Measurements from ENCODE around the gene PAPPA.

The PAPPA gene

GRCh38 chr9:116316246-116316645 is 162.7 kb downstream of the PAPPA start:
- DNase-seq (ENCODE audit: low read depth): no peak

GRCh38 chr9:116317503-116317902 is 163.9 kb downstream of the PAPPA start:
- no peak for DNase-seq (ENCODE audit: low read depth)

- no peak for DNase-seq (ENCODE audit: low read depth)
Observed at GRCh38 chr9:116318468-116319374, 165.1 kb downstream of the PAPPA start.

- DNase-seq (ENCODE audit: low read depth): no peak
Observed at GRCh38 chr9:116319480-116319879, 165.9 kb downstream of the PAPPA start.

GRCh38 chr9:116320290-116320689 is 166.7 kb downstream of the PAPPA start:
- DNase-seq (ENCODE audit: low read depth): no peak

- no peak for DNase-seq (ENCODE audit: low read depth)
Observed at GRCh38 chr9:116322521-116322920, 168.9 kb downstream of the PAPPA start.

GRCh38 chr9:116323012-116323411 is 169.4 kb downstream of the PAPPA start:
- no peak for DNase-seq (ENCODE audit: low read depth)

- no peak for DNase-seq (ENCODE audit: low read depth)
Observed at GRCh38 chr9:116323571-116323970, 170.0 kb downstream of the PAPPA start.

GRCh38 chr9:116325924-116326323 is 172.3 kb downstream of the PAPPA start:
- no peak for DNase-seq (ENCODE audit: low read depth)

GRCh38 chr9:116327701-116328405 is 174.3 kb downstream of the PAPPA start:
- no peak for DNase-seq (ENCODE audit: low read depth)

- no peak for DNase-seq (ENCODE audit: low read depth)
Observed at GRCh38 chr9:116329470-116329869, 175.9 kb downstream of the PAPPA start.

GRCh38 chr9:116331241-116331640 is 177.7 kb downstream of the PAPPA start:
- DNase-seq (ENCODE audit: low read depth): no peak

- no peak for DNase-seq (ENCODE audit: low read depth)
Observed at GRCh38 chr9:116332090-116332489, 178.5 kb downstream of the PAPPA start.

- DNase-seq (ENCODE audit: low read depth): no peak
Observed at GRCh38 chr9:116333254-116333653, 179.7 kb downstream of the PAPPA start.

GRCh38 chr9:116334546-116335150 is 181.1 kb downstream of the PAPPA start:
- DNase-seq (ENCODE audit: low read depth): no peak

GRCh38 chr9:116335392-116335791 is 181.8 kb downstream of the PAPPA start:
- DNase-seq (ENCODE audit: low read depth): no peak

- DNase-seq (ENCODE audit: low read depth): no peak
Observed at GRCh38 chr9:116336133-116336862, 182.7 kb downstream of the PAPPA start.

- no peak for DNase-seq (ENCODE audit: low read depth)
Observed at GRCh38 chr9:116337015-116337414, 183.4 kb downstream of the PAPPA start.

GRCh38 chr9:116340270-116340669 is 186.7 kb downstream of the PAPPA start:
- no peak for DNase-seq (ENCODE audit: low read depth)

GRCh38 chr9:116342061-116342460 is 188.5 kb downstream of the PAPPA start:
- DNase-seq (ENCODE audit: low read depth): no peak

- no peak for DNase-seq (ENCODE audit: low read depth)
Observed at GRCh38 chr9:116342941-116343340, 189.3 kb downstream of the PAPPA start.

GRCh38 chr9:116344416-116344815 is 190.8 kb downstream of the PAPPA start:
- DNase-seq (ENCODE audit: low read depth): no peak
